CD14-positive monocyte (primary cell): Measurements from ENCODE around the gene TMEFF2. TPM values are rescaled to one million over a fixed set of nuclear protein-coding genes. Genes with fewer than 3 reads are reported as not detected.

Source experiments
- DNase-seq, 3 donors: peaks; one replicate each; pipeline ENCODE4 v3.0.0-alpha.2; 2011 to 2022
- H2AFZ ChIP-seq: 2 replicates; pipeline ENCODE4 v1.6.0; 2012; ENCODE audit warnings: mild to moderate bottlenecking, low read depth, low read length, inconsistent platforms; ENCODE audit not compliant: insufficient read depth, poor library complexity, severe bottlenecking
- H3K27ac ChIP-seq, 2 donors: 1 replicate in 1 of 2; 2 replicates in 1 of 2; pipeline ENCODE4 v1.5.1; 2012 to 2013; ENCODE audit warnings: low read length in 2 of 2, control low read depth in 1 of 2, inconsistent platforms in 1 of 2, low read depth in 1 of 2, mild to moderate bottlenecking in 1 of 2
- H3K27me3 ChIP-seq, 2 donors: one replicate each; pipeline versions ENCODE4 v1.6.0 to v1.6.1; 2011 to 2013; ENCODE audit warnings: low read length in 2 of 2; ENCODE audit not compliant: control insufficient read depth in 2 of 2, insufficient read depth in 2 of 2
- H3K36me3 ChIP-seq, 2 donors: replicated peaks in 1 of 2; 1 replicate in 1 of 2; 2 replicates in 1 of 2; pipeline versions ENCODE4 v1.5.1 to v1.6.1; 2012 to 2013; ENCODE audit warnings: low read length in 2 of 2, control low read depth in 1 of 2, inconsistent platforms in 1 of 2, mild to moderate bottlenecking in 1 of 2; ENCODE audit not compliant: insufficient read depth in 2 of 2, control insufficient read depth in 1 of 2
- H3K4me1 ChIP-seq, 2 donors: 1 replicate in 1 of 2; 2 replicates in 1 of 2; pipeline versions ENCODE4 v1.5.1 to v1.6.1; 2012 to 2013; ENCODE audit warnings: low read length in 2 of 2, control low read depth in 1 of 2, inconsistent platforms in 1 of 2, mild to moderate bottlenecking in 1 of 2, moderate library complexity in 1 of 2; ENCODE audit not compliant: insufficient read depth in 2 of 2, control insufficient read depth in 1 of 2
- H3K4me2 ChIP-seq: replicated peaks from 2 replicates; pipeline ENCODE3; 2012; ENCODE audit warnings: low read length, moderate library complexity, mild to moderate bottlenecking; ENCODE audit not compliant: poor library complexity, severe bottlenecking; ENCODE audit errors: extremely low read depth
- H3K4me3 ChIP-seq, 3 experiments: fragments of 200-600 bp in 1 of 3; sonication (generic) in 1 of 3; replicated peaks in 1 of 3; 1 replicate in 2 of 3; 2 replicates in 1 of 3; pipeline ENCODE4 v1.5.1; 2011 to 2013; ENCODE audit warnings: low read length in 3 of 3, mild to moderate bottlenecking in 3 of 3, control low read depth in 2 of 3, low read depth in 2 of 3, inconsistent platforms in 1 of 3, moderate library complexity in 1 of 3
- H3K79me2 ChIP-seq: 2 replicates; pipeline ENCODE4 v1.6.0; 2012; ENCODE audit warnings: mild to moderate bottlenecking, control low read depth, inconsistent platforms, low read length, moderate library complexity; ENCODE audit not compliant: insufficient read depth
- H3K9ac ChIP-seq: 2 replicates; pipeline ENCODE4 v1.6.0; 2017; ENCODE audit warnings: low read length, mild to moderate bottlenecking; ENCODE audit not compliant: insufficient read depth, poor library complexity, severe bottlenecking
- H3K9me3 ChIP-seq, 2 donors: replicated peaks in 1 of 2; 1 replicate in 1 of 2; 2 replicates in 1 of 2; pipeline versions ENCODE4 v1.5.1 to v1.6.1; 2012 to 2013; ENCODE audit warnings: low read length in 2 of 2, control low read depth in 1 of 2; ENCODE audit not compliant: control insufficient read depth in 1 of 2, insufficient read depth in 1 of 2
- H4K20me1 ChIP-seq: 2 replicates; pipeline ENCODE4 v1.6.0; 2012; ENCODE audit warnings: mild to moderate bottlenecking, low read length, control low read depth, moderate library complexity; ENCODE audit not compliant: insufficient read depth
- H3K27ac Mint-ChIP-seq, 7 donors: one replicate each; pipeline ENCODE4 v1.8.0; 2020; ENCODE audit warnings: mild to moderate bottlenecking in 7 of 7, mixed read lengths in 7 of 7, moderate library complexity in 6 of 7, inconsistent platforms in 2 of 7
- H3K27me3 Mint-ChIP-seq, 3 donors: one replicate each; pipeline ENCODE4 v1.8.0; 2021 to 2022; ENCODE audit warnings: low read depth in 3 of 3, mild to moderate bottlenecking in 3 of 3, mixed read lengths in 3 of 3, moderate library complexity in 3 of 3, inconsistent platforms in 1 of 3
- H3K36me3 Mint-ChIP-seq, 2 donors: one replicate each; pipeline ENCODE4 v1.8.0; 2020; ENCODE audit warnings: mixed read lengths in 2 of 2, inconsistent platforms in 1 of 2, mild to moderate bottlenecking in 1 of 2
- H3K4me1 Mint-ChIP-seq: one replicate; pipeline ENCODE4 v1.8.0; 2020; ENCODE audit warnings: mild to moderate bottlenecking, mixed read lengths
- H3K4me3 Mint-ChIP-seq, 2 donors: one replicate each; pipeline ENCODE4 v1.8.0; 2020; ENCODE audit warnings: mild to moderate bottlenecking in 2 of 2, mixed read lengths in 2 of 2, moderate library complexity in 1 of 2
- H3K9me3 Mint-ChIP-seq, 7 donors: one replicate each; pipeline ENCODE4 v1.8.0; 2020 to 2022; ENCODE audit warnings: mixed read lengths in 7 of 7, mild to moderate bottlenecking in 6 of 7, moderate library complexity in 6 of 7, inconsistent platforms in 2 of 7
- intact Hi-C, 2 donors: fragments of 100-400 bp; cut with micrococcal nuclease; formaldehyde crosslinking; loops; one replicate each; pipeline versions ENCODE4 v1.15.0 to v1.15.1; 2023
- polyA plus RNA-seq, 3 donors: library from polyadenylated mRNA; depleted of rRNA in 1 of 3; unstranded in 2 of 3; stranded (reverse) in 1 of 3; fragments of 300-500 nt in 2 of 3; fragments of >200 nt in 1 of 3; fragmentation: Illumina TruSeq in 2 of 3; gene quantifications; 1 replicate in 2 of 3; 2 replicates in 1 of 3; pipeline ENCODE4 v1.2.3, GENCODE V29; 2012 to 2021
- TF ChIP-seq, protein P1 (sequence below): fragments of 200-600 bp; IDR thresholded peaks from one replicate; pipeline ENCODE4 v1.8.0; 2022; ENCODE audit warnings: antibody characterized with exemption, mild to moderate bottlenecking

TMEFF2 gene
- polyA plus RNA-seq, 3 donors: not detected

DNA sequence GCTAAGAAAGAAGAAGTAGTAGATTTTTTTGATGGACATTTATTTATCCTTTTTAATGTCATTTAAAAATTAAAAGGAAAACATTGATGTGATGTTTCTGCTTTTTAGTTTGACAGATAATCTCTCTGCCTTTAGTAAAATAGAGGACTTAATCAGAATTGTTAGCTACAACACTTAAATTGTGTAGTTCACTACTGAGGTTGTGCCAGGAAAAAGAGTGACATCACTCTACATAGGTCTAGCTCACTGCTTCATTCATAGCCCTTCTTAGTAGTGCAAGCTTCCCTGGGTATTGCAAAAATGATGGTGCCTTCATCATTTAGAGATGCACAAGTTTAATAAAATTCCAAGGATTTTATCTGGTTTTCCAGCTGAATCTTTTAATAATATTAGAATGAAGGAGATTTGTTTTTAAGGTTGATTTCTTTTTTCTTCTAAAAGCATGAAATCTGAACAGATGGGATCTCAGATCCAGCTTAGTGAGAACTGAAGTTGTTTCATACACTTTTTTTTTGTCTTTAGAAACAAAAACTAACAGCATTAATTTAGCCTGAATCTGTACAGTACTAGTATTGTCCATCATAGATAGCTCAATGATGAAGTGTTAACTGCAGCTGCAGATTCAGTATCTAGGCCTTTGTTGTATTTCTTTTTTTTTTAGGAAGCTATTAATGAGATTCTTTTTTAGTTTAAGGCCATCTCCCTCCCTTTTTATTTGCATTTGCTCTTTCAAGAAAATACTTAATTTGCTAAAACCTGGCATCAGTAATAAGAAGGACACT is 20.6 kb upstream of the TMEFF2 start:
- H3K4me2 ChIP-seq: no peak overlapping the region
- TF ChIP-seq, protein P1, sequence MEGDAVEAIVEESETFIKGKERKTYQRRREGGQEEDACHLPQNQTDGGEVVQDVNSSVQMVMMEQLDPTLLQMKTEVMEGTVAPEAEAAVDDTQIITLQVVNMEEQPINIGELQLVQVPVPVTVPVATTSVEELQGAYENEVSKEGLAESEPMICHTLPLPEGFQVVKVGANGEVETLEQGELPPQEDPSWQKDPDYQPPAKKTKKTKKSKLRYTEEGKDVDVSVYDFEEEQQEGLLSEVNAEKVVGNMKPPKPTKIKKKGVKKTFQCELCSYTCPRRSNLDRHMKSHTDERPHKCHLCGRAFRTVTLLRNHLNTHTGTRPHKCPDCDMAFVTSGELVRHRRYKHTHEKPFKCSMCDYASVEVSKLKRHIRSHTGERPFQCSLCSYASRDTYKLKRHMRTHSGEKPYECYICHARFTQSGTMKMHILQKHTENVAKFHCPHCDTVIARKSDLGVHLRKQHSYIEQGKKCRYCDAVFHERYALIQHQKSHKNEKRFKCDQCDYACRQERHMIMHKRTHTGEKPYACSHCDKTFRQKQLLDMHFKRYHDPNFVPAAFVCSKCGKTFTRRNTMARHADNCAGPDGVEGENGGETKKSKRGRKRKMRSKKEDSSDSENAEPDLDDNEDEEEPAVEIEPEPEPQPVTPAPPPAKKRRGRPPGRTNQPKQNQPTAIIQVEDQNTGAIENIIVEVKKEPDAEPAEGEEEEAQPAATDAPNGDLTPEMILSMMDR: no peak
- H2AFZ ChIP-seq: no peak overlapping the region
- no peak overlapping the region for H3K9ac ChIP-seq
- Mint-ChIP-seq H3K27me3 (no peaks in the 10 kb centered on the region), H3K9me3 (peaks cover 0 to 5% (median 0%) of the 10 kb centered on the region in 7 donors), H3K27ac (no peak overlapping the region), H3K4me1 (no peaks in the 10 kb centered on the region), H3K4me3 (no peak overlapping the region), H3K36me3 (no peaks in the 10 kb centered on the region)
- H4K20me1 ChIP-seq: no peaks in the 10 kb centered on the region
- intact Hi-C loops: no loop called here
- no peaks in the 10 kb centered on the region for H3K79me2 ChIP-seq
- H3K9me3 ChIP-seq: no peaks in the 10 kb centered on the region
- H3K36me3 ChIP-seq: no peaks in the 10 kb centered on the region
- no peak overlapping the region for H3K27ac ChIP-seq
- H3K4me1 ChIP-seq: no peaks in the 10 kb centered on the region
- no peak overlapping the region for H3K4me3 ChIP-seq
- H3K27me3 ChIP-seq: no peaks in the 10 kb centered on the region
- DNase-seq: no peak

DNA sequence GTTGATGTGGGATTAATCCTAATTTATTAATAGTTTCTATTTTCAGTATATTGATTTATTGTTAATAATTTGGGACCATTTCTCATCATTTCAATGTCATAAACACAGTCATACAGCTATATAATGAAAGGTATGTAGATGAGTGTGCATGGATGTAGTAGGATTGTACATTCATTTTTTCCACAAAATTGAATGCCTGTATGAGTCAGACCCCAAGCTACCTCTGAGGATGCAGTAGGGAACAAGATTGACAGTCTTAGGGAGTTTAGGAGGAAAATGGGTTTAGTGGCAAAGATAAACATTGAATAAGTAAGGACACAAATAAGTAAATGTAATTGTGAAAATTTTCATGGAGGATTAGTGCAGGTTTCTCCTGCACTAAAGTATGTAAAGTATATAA is 14.1 kb upstream of the TMEFF2 start:
- TF ChIP-seq, protein P1: no peak
- intact Hi-C loops: no loop called here
- Histone ChIP-seq H3K4me1 (no peaks in the 10 kb centered on the region), H3K27ac (no peak overlapping the region), H3K79me2 (no peaks in the 10 kb centered on the region), H3K4me3 (no peak overlapping the region), H3K4me2 (no peak overlapping the region), H3K36me3 (no peaks in the 10 kb centered on the region), H3K9me3 (no peaks in the 10 kb centered on the region), H4K20me1 (no peaks in the 10 kb centered on the region), H3K27me3 (no peaks in the 10 kb centered on the region), H2AFZ (no peak overlapping the region), H3K9ac (no peak overlapping the region)
- H3K27me3 Mint-ChIP-seq: no peaks in the 10 kb centered on the region
- no peak overlapping the region for H3K4me3 Mint-ChIP-seq
- no peak overlapping the region for H3K27ac Mint-ChIP-seq
- no peak for DNase-seq
- no peaks in the 10 kb centered on the region for H3K36me3 Mint-ChIP-seq
- peaks cover 0 to 3% (median 0%) of the 10 kb centered on the region in 7 donors for H3K9me3 Mint-ChIP-seq
- no peaks in the 10 kb centered on the region for H3K4me1 Mint-ChIP-seq
